AG09319 (cell line): Measurements from ENCODE around the gene WDR93.
A peak's percentile ranks its signal among the peaks of the same experiment; 100 is the strongest.
"Not testable (repeated sequence)": the region's sequence is repeated elsewhere in the genome, so short reads cannot be mapped to it uniquely, and the experiment has no call there.

Experiments
- DNase-seq: peaks from one replicate; pipeline ENCODE4 v3.0.0-alpha.2; 2010; ENCODE audit warnings: low read depth; ENCODE audit errors: extremely low read depth
- CTCF ChIP-seq: IDR thresholded peaks from 2 replicates; pipeline ENCODE4 v1.5.1; 2011; ENCODE audit warnings: low read depth, mild to moderate bottlenecking, inconsistent platforms, low read length, moderate library complexity

Gene WDR93

DNA sequence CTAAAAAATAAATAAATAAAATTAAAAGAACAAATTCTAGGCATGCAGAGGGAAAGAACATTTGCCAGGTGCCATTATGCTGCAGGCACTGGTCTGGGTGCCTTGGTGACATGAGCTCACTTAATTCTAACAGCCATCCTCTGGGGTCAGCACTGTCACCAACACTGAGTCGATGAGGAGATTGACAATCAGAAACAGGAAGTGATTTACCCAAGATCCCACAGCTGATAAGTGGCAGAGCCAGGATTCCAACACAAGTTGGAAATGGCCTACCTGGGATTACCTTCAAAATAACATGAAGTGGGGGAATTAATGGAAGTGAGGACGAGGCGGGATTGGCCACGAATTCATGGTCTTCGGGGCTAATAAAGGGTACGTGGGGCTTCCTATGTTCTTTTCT is 15.0 kb upstream of the WDR93 start:
- no peak for TF ChIP-seq CTCF
- DNase-seq = no peak

GRCh38 chr15:89677381-89677780 is 13.2 kb upstream of the WDR93 start:
- TF ChIP-seq CTCF = no peak

DNA sequence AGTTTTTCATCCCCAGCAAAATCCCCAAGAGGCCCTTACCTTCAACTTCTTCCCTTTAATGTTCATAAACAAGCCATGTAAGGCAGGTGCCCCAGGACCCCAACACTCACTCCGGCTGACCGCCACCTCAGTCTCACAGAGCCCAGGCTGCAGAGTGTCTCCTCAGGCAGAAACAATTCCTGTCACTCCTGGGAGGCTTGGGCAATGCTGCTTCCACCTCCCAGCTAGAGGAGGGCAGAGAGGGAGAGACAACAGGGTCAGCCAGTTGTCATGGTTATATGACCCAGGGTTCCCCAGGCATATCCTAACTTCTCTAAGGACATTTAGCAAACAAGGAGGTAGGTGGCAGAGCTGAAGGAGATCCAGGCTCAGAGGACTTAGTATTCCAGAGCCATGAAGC is 11.4 kb upstream of the WDR93 start, which contains the start of gene PLIN1:
Gene PLIN1 (minus strand): TSS at position 156 of the 400 bp plus-strand sequence. CDS start 1,878 bp downstream, outside the sequence.
- no peak for DNase-seq
- no peak for TF ChIP-seq CTCF

More at GRCh38 chr15:89677381-89677780, 13.2 kb upstream of the WDR93 start:
- DNase-seq = no peak

DNA sequence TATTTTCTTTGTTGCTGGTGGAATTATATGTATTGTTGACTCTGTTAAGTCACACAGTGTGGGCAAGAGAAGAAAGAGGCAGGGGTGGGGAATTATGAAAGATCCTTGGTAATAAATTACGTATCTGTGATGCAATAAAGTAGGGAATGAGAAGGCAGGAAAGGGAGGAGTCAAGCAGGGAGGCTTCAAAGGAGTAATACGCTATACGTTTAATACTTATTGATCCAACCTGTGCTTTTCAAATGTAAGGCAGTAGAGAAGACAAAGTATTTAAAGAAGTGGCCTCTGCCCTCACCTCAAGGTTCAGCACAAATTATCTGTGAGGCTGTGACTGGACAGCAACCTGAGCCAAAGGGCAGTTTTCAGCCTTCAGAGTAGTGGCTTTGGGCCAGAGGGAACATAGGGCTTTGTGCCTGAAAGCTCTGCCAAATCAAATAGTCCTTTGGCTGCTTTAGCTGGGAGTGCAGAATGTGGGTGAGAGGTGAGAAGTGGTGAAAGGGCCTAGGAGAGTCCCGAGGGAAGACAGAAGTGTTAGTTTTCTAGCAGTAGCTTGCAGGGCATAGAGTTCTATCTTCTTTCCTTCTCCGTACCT is 10.2 kb upstream of the WDR93 start:
- peak; percentile 58 for DNase-seq
- TF ChIP-seq CTCF = no peak

DNA sequence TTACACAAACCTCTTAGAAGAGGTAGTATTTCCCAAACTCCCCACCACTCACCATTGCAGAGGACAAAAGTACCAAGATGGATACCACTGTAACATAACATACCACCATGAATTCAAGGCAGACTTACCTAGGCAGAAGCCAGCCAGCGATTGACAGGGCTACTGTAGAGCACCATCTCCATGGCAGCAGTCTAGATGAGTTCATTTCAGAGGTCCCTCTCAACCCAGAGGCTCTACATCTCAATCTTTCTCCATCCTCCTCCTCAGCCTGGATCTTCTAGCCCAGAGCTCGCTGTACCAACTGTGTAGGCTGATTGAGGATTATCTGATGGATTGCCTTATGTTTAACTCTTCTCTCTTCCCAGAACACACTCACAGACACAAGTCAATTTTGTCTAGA is 9.5 kb upstream of the WDR93 start:
- no peak for TF ChIP-seq CTCF

GRCh38 chr15:89685995-89686394 is 4.6 kb upstream of the WDR93 start:
- DNase-seq = no peak
- no peak for TF ChIP-seq CTCF

More for the DNA sequence above, 9.5 kb upstream of the WDR93 start:
- DNase-seq = no peak

GRCh38 chr15:89686522-89686921 is 4.1 kb upstream of the WDR93 start:
- TF ChIP-seq CTCF = no peak

DNA sequence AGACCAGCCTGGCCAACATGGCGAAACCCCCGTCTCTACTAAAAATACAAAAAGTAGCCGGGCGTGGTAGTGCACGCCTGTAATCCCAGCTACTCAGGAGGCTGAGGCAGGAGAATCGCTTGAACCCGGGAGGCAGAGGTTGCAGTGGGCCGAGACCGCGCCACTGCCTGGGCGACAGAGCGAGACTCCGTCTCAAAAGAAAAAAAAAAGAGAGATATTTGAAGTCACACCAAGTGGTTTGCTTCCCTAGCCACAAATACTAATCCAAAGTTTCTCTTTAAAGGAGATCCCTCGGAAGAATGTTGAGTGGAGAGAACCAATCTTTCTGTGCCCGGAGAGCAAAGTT is 708 bp upstream of the WDR93 start:
- DNase-seq = not testable (repeated sequence)

More at GRCh38 chr15:89686522-89686921, 4.1 kb upstream of the WDR93 start:
- no peak for DNase-seq
